ENCODE data around the gene MBOAT1.

DNA sequence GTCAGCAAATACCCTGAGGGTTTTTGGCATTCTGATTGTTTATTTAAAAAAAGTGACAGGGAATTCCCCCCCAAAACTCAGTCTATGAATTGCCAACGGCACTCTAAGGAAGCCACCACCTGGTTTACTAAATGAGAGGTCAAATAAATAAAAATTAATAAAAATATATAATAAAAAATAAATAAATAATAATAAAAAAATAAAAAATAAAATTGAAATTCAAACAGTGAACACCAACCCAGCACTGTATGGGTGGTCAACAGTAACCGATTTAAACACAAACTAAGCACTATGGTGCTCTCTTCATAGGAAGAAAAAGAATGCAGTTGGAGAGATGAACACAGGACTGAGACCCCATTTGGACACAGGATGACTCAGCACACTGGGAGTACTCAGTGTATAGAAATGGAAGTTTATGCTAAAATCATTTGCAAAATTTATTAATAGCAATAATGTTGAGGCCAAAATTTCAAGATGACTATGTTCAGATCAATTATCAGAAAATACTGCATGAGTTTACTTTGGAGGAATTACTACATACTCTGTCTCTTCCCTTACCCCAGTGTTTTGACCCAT lies 98.5 kb downstream of the MBOAT1 start:
- TF ChIP-seq, protein P1, sequence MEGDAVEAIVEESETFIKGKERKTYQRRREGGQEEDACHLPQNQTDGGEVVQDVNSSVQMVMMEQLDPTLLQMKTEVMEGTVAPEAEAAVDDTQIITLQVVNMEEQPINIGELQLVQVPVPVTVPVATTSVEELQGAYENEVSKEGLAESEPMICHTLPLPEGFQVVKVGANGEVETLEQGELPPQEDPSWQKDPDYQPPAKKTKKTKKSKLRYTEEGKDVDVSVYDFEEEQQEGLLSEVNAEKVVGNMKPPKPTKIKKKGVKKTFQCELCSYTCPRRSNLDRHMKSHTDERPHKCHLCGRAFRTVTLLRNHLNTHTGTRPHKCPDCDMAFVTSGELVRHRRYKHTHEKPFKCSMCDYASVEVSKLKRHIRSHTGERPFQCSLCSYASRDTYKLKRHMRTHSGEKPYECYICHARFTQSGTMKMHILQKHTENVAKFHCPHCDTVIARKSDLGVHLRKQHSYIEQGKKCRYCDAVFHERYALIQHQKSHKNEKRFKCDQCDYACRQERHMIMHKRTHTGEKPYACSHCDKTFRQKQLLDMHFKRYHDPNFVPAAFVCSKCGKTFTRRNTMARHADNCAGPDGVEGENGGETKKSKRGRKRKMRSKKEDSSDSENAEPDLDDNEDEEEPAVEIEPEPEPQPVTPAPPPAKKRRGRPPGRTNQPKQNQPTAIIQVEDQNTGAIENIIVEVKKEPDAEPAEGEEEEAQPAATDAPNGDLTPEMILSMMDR (IDR thresholded peaks at IDR 0.05 in 4 of 5, conservative IDR thresholded peaks at IDR 0.05 in 1 of 5) = no peak
- no peak for TF ChIP-seq POLR2A (IDR thresholded peaks at IDR 0.05)

All from gastrocnemius medialis (tissue), 4 donors.